Measurements from ENCODE around the gene TMEM187.

Gene TMEM187

DNA sequence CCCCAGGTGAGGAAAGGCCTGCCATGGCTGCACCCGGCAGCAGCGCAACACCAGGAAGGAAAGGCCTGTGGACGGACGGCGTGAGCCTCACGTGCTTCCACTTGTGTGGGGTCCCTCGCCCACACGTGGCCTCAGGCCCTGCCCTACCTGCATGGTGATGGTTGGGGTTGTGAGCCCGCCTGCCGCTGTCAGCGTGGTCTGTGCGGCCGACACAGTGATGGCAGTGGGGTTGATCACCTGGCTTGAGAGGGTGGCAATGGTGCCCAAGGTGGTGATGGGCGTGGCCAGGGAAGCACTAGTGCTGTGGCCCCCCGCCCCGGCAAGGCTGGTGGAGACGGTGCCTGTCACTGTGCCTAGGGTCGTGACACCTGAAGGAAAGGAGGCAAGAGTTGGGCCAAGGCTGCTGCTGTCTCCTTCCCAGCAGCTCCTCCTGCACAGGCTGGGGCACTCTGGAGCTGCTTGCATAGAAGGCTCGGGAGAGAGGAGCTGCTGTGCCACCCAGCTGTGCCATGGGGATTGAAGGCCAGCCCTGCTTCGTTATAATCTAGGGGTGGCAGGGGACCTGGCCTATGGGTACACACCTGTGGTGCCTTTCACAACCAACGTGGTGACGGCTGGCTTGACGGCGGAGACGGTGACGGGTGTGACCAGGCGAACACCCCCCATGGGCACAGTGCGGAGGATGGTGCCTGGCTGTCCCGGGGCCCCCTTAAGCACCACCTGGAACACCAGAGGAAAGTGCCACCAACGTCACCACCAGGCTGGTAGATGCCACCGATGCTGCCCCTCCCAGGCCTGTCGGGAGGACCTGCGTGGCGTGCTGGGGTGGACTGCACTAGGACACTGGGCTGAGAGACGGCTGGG is 16.3 kb upstream of the TMEM187 start:
- TF ChIP-seq, protein P1, sequence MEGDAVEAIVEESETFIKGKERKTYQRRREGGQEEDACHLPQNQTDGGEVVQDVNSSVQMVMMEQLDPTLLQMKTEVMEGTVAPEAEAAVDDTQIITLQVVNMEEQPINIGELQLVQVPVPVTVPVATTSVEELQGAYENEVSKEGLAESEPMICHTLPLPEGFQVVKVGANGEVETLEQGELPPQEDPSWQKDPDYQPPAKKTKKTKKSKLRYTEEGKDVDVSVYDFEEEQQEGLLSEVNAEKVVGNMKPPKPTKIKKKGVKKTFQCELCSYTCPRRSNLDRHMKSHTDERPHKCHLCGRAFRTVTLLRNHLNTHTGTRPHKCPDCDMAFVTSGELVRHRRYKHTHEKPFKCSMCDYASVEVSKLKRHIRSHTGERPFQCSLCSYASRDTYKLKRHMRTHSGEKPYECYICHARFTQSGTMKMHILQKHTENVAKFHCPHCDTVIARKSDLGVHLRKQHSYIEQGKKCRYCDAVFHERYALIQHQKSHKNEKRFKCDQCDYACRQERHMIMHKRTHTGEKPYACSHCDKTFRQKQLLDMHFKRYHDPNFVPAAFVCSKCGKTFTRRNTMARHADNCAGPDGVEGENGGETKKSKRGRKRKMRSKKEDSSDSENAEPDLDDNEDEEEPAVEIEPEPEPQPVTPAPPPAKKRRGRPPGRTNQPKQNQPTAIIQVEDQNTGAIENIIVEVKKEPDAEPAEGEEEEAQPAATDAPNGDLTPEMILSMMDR (conservative IDR thresholded peaks at IDR 0.05; ENCODE audit: low read depth, low read length): no peak
- DNase-seq (ENCODE audit: low read depth): no peak
- H3K4me3 ChIP-seq (ENCODE audit: low read depth, low read length): no peak overlapping the region

DNA sequence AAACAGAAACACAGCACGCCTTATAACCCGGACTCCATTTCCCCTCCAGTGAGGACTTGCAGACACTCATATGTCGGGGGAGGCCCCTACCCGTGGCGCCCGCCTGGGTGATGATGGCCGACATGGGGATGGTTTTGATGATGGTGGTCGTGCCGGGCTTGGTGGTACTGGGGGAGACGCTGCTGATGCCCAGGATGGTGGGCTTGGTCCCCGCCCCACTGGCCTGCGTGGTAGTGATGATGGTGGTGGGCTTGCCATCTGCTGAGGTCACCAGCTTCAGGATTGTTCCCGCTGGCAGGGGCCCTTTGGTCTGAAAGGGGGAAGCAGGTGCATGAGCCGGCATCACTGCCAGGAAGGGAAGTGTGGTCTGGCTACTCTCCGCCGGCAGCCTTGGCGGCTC is 15.3 kb upstream of the TMEM187 start:
- no peak overlapping the region for H3K4me3 ChIP-seq (ENCODE audit: low read depth, low read length)
- DNase-seq (ENCODE audit: low read depth): no peak
- TF ChIP-seq, protein P1 (conservative IDR thresholded peaks at IDR 0.05; ENCODE audit: low read depth, low read length): no peak

DNA sequence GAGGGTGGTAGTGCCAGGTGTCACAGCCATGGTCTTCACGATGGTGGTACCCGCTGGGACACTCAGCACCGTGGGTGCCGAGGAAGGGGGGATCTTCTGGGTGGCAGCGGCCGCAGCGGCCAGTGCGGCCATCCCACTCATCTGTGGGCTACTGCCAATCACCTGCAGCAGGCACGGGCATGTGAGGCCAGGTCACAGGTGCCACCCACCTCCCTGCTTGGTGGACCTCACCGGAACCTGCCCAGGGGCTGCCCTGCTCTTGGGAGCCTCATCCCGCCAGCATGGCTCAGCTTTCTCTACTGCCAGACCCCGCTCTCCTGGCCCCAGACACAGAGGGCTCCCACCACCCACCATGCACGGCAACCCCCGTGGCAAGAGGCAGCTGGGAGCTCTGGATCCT is 13.9 kb upstream of the TMEM187 start:
- TF ChIP-seq, protein P1 (conservative IDR thresholded peaks at IDR 0.05; ENCODE audit: low read depth, low read length): no peak
- H3K4me3 ChIP-seq (ENCODE audit: low read depth, low read length): no peak overlapping the region
- DNase-seq (ENCODE audit: low read depth): no peak

DNA sequence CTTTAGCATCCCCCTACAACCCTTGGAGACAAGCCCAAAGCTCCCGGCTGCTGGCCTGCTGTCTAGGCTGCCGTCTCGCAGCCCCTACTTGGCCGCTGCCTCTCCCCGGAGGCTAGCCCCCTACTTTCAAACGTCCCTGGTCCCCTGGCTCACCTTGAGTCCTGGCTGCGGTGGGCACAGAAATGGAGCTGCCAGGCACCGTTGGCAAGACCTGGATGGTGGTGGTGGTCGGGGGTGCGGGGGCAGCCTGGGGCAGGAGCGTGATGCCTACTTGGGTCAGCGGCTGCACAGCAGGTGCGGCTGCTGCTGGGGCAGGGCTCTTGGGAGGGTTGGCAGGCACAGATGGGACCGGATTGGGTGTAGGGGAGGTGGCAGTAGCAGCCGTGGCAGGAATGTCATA is 12.9 kb upstream of the TMEM187 start:
- TF ChIP-seq, protein P1 (conservative IDR thresholded peaks at IDR 0.05; ENCODE audit: low read depth, low read length): no peak
- H3K4me3 ChIP-seq (ENCODE audit: low read depth, low read length): no peak overlapping the region
- no peak for DNase-seq (ENCODE audit: low read depth)

DNA sequence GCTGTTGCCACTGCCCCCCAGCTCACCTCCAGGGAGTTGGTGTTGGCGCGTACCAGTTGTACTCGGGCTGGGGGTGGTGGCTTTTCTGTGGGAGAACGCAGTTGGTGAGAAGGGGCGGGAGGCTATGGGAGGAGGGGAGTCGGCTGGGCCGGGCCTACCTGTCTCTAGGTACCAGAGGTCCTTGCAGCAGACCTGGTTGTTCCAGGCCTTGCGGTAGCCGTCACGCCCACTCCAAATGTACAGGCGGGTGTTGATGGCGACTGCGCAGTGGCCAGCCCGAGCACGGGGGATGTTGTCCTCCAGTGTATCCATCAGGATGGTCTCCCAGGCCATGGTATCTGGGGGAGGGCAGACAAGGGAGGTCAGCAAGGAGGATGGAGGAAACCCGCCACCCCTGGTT is 12.5 kb upstream of the TMEM187 start:
- no peak overlapping the region for H3K4me3 ChIP-seq (ENCODE audit: low read depth, low read length)
- TF ChIP-seq, protein P1 (conservative IDR thresholded peaks at IDR 0.05; ENCODE audit: low read depth, low read length): no peak
- DNase-seq (ENCODE audit: low read depth): no peak

GRCh38 chrX:153960786-153961185 is 11.8 kb upstream of the TMEM187 start:
- H3K4me3 ChIP-seq (ENCODE audit: low read depth, low read length): no peak overlapping the region
- DNase-seq (ENCODE audit: low read depth): no peak
- TF ChIP-seq, protein P1 (conservative IDR thresholded peaks at IDR 0.05; ENCODE audit: low read depth, low read length): no peak

DNA sequence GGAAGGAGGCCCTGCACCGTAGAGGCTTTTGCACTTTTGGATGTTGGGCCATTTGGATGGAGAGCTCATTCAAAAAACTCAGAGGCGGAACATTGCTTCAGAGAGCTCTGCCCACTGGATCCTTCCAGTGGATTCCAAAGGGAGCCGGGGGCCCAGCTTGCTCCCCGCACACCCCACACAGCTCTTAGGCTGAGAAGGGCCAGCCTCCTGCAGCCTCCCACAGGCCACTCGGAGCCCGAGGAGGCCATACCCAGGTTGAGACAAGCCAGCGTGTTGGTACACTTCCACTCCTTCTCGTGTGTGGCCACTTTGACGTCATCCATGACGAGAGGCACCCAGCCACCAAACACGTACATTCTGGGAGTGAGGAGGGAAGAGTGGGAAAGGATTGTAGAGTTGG is 11.3 kb upstream of the TMEM187 start:
- TF ChIP-seq, protein P1 (conservative IDR thresholded peaks at IDR 0.05; ENCODE audit: low read depth, low read length): no peak
- no peak for DNase-seq (ENCODE audit: low read depth)
- H3K4me3 ChIP-seq (ENCODE audit: low read depth, low read length): no peak overlapping the region

All from choroid plexus epithelial cell (primary cell).